ENCODE measurements around the gene TRERF1.
A peak's percentile ranks its signal among the peaks of the same experiment; 100 is the strongest.

TRERF1 gene

GRCh38 chr6:42451333-42452170 lies at the start of gene TRERF1:
Gene TRERF1, minus strand, starts transcription at chr6:42451926. Its CDS starts 182,336 bp downstream, at chr6:42269590.
- peak within 1 kb of the TSS; percentile 68 to 84 for H3K4me3 ChIP-seq
- peak; percentile 53 to 76 for DNase-seq
- peak within 1 kb of the TSS; percentile 85 to 91 for H3K27ac ChIP-seq
- intact Hi-C loops (cut with DNase I; ENCODE audit: low total_unique reads), result no loop called here
- peaks cover 0 to 24% (median 20%) of the 10 kb centered on the region in 4 donors for H3K4me1 ChIP-seq
- TF ChIP-seq CTCF (IDR thresholded peaks at IDR 0.05), result no peak
- H3K9me3 ChIP-seq, result no peaks in the 10 kb centered on the region
- no peaks in the 10 kb centered on the region for H3K36me3 ChIP-seq
- no peaks in the 10 kb centered on the region for H3K27me3 ChIP-seq

GRCh38 chr6:42498473-42499128 lies 46.9 kb upstream of the TRERF1 start:
- Histone ChIP-seq H3K4me1 (no peaks in the 10 kb centered on the region), H3K27me3 (peaks cover 0 to 3% of the 10 kb centered on the region in 2 donors), H3K9me3 (peaks cover 0 to 10% (median 6%) of the 10 kb centered on the region in 3 donors), H3K4me3 (no peak overlapping the region), H3K36me3 (no peaks in the 10 kb centered on the region), H3K27ac (no peak overlapping the region)
- no peak for TF ChIP-seq CTCF (IDR thresholded peaks at IDR 0.05)
- intact Hi-C loops (cut with DNase I; ENCODE audit: low total_unique reads), result no loop called here
- DNase-seq, result no peak

- no peak for DNase-seq
- Histone ChIP-seq H3K27ac (no peak overlapping the region), H3K9me3 (peaks cover 0 to 10% (median 0%) of the 10 kb centered on the region in 3 donors), H3K36me3 (no peaks in the 10 kb centered on the region), H3K4me1 (no peaks in the 10 kb centered on the region), H3K27me3 (no peaks in the 10 kb centered on the region), H3K4me3 (no peak overlapping the region)
- no peak for TF ChIP-seq CTCF (IDR thresholded peaks at IDR 0.05)
- intact Hi-C loops (cut with DNase I; ENCODE audit: low total_unique reads), result no loop called here
Measured at GRCh38 chr6:42493914-42494539, 42.3 kb upstream of the TRERF1 start.

GRCh38 chr6:42488129-42488528 lies 36.4 kb upstream of the TRERF1 start:
- TF ChIP-seq CTCF (IDR thresholded peaks at IDR 0.05), result no peak
- H3K4me1 ChIP-seq, result no peaks in the 10 kb centered on the region
- intact Hi-C loops (cut with DNase I; ENCODE audit: low total_unique reads), result no loop called here

GRCh38 chr6:42484261-42484660 lies 32.5 kb upstream of the TRERF1 start:
- TF ChIP-seq CTCF (IDR thresholded peaks at IDR 0.05), result no peak
- no peak overlapping the region for H3K27ac ChIP-seq
- no peak overlapping the region for H3K4me3 ChIP-seq
- intact Hi-C loops (cut with DNase I; ENCODE audit: low total_unique reads), result no loop called here
- H3K27me3 ChIP-seq, result no peaks in the 10 kb centered on the region
- no peaks in the 10 kb centered on the region for H3K4me1 ChIP-seq
- no peaks in the 10 kb centered on the region for H3K36me3 ChIP-seq
- DNase-seq, result no peak
- no peaks in the 10 kb centered on the region for H3K9me3 ChIP-seq

More at GRCh38 chr6:42488129-42488528, 36.4 kb upstream of the TRERF1 start:
- Histone ChIP-seq H3K27ac (no peak overlapping the region), H3K9me3 (no peaks in the 10 kb centered on the region), H3K36me3 (no peaks in the 10 kb centered on the region), H3K27me3 (no peaks in the 10 kb centered on the region), H3K4me3 (no peak overlapping the region)
- DNase-seq, result no peak

Data from tibial artery (tissue), 4 donors.